Right lobe of liver (tissue), 6 donors: ENCODE data around the gene ARFGAP3. TPM values are rescaled to one million over a fixed set of nuclear protein-coding genes. Genes with fewer than 3 reads are reported as not detected.
A peak's percentile ranks its signal among the peaks of the same experiment; 100 is the strongest.
"Not testable (repeated sequence)": the region's sequence is repeated elsewhere in the genome, so short reads cannot be mapped to it uniquely, and the experiment has no call there.

Experiments
- ATAC-seq, 4 donors: fragments of 200-7000 bp; cut with Tn5 transposase; one replicate each; pipeline ENCODE4 v1.9.1; 2020; ENCODE audit warnings: mild to moderate bottlenecking in 4 of 4, moderate library complexity in 4 of 4
- DNase-seq, 3 donors: peaks; one replicate each; pipeline ENCODE4 v3.0.0-alpha.2; 2020
- H3K27ac ChIP-seq, 3 donors: fragments of 200-600 bp; one replicate each; pipeline ENCODE4 v1.8.0; 2022
- H3K27me3 ChIP-seq, 2 donors: fragments of 200-600 bp; one replicate each; pipeline ENCODE4 v1.8.0; 2022
- H3K36me3 ChIP-seq, 4 donors: fragments of 200-600 bp; sonication (generic) in 1 of 4; one replicate each; pipeline versions ENCODE4 v1.5.1 to v1.8.0; 2017 to 2022; ENCODE audit warnings: control low read depth in 1 of 4
- H3K4me1 ChIP-seq, 4 donors: fragments of 200-600 bp; sonication (generic) in 1 of 4; one replicate each; pipeline versions ENCODE4 v1.5.1 to v1.8.0; 2017 to 2022; ENCODE audit warnings: control low read depth in 1 of 4
- H3K4me3 ChIP-seq, 3 donors: fragments of 200-600 bp; one replicate each; pipeline ENCODE4 v1.8.0; 2022
- H3K9me3 ChIP-seq, 4 donors: fragments of 200-600 bp; sonication (generic) in 1 of 4; one replicate each; pipeline versions ENCODE4 v1.5.1 to v1.8.0; 2017 to 2022; ENCODE audit warnings: control low read depth in 1 of 4
- CTCF ChIP-seq, 4 donors: fragments of 200-600 bp in 3 of 4; fragments of 450-650 bp in 1 of 4; IDR thresholded peaks; one replicate each; pipeline versions ENCODE4 v1.5.1 to v1.8.0; 2016 to 2022; ENCODE audit warnings: antibody characterized with exemption in 4 of 4, mild to moderate bottlenecking in 2 of 4
- POLR2A ChIP-seq: fragments of 450-650 bp; IDR thresholded peaks from one replicate; pipeline ENCODE4 v1.6.1; 2017; ENCODE audit warnings: antibody characterized with exemption, mild to moderate bottlenecking
- WGBS: methylation state at CpG from one replicate; pipeline ENCODE4 v1.1.6; 2018; ENCODE audit warnings: low coverage, low lambda C conversion rate; ENCODE audit not compliant: insufficient coverage; ENCODE audit errors: missing lambda C conversion rate; 5-methylcytosine and 5-hydroxymethylcytosine counted together
- intact Hi-C, 2 donors: fragments of 100-400 bp; cut with DNase I; formaldehyde crosslinking; loops; one replicate each; pipeline versions ENCODE4 v1.11.2 to v1.14.1; 2022
- total RNA-seq, 6 experiments: library from RNA; depleted of rRNA in 2 of 6; stranded (reverse); fragments of >200 nt in 2 of 6; fragmentation: NEBNext Ultra II Directional in 3 of 6; extraction: Animal tissue kit (Norgen Biotek cat#: 25700) in 3 of 6; gene quantifications; one replicate each; pipeline versions ENCODE4 v1.1.0 to v1.2.4, GENCODE V29; 2016 to 2023
- donor health status: DM: no; HTN: yes; CAD: no.
- donor health status: DM: no; HTN: no; CAD: no.
- donor health status: DM: no; HTN: no; CAD: no.
- donor health status: DM: no; HTN: yes; CAD: no.
- donor health status: DM: no; HTN: yes; CAD: no.

Gene ARFGAP3
- total RNA-seq, 6 experiments from 2014 or later = 19.8 to 48.4 (median 30.4) TPM

- ATAC-seq (no peak), DNase-seq (no peak)
- intact Hi-C loops = no loop called here
- 73% methylated on average over 4 of the region's 23 CpGs for WGBS
- Histone ChIP-seq H3K4me3 (no peak overlapping the region), H3K27ac (no peak overlapping the region), H3K36me3 (no peaks in the 10 kb centered on the region), H3K27me3 (no peaks in the 10 kb centered on the region), H3K9me3 (no peaks in the 10 kb centered on the region), H3K4me1 (peaks cover 0 to 4% (median under 1%) of the 10 kb centered on the region in 4 donors)
- TF ChIP-seq CTCF (IDR thresholded peaks at IDR 0.05) (no peak), POLR2A (no peak)
Measured at GRCh38 chr22:42758931-42759629, 98.0 kb downstream of the ARFGAP3 start.

- WGBS = 55% methylated on average over 4 of the region's 5 CpGs
- H3K27me3 ChIP-seq, H3K27ac ChIP-seq, H3K9me3 ChIP-seq, H3K4me3 ChIP-seq, intact Hi-C loops, H3K4me1 ChIP-seq, H3K36me3 ChIP-seq, DNase-seq: not testable (repeated sequence)
- peak in 1 of 4 donors; percentile 20 for ATAC-seq
Measured at GRCh38 chr22:42755553-42755952, 101.5 kb downstream of the ARFGAP3 start.

- H3K36me3 ChIP-seq, H3K27me3 ChIP-seq, H3K9me3 ChIP-seq, H3K4me3 ChIP-seq, H3K4me1 ChIP-seq, intact Hi-C loops, H3K27ac ChIP-seq, DNase-seq, ATAC-seq: not testable (repeated sequence)
- WGBS = 73% methylated on average over 7 of the region's 16 CpGs
Measured at GRCh38 chr22:42755121-42755520, 102.0 kb downstream of the ARFGAP3 start.

- intact Hi-C loops = no loop called here
- TF ChIP-seq POLR2A (no peak), CTCF (IDR thresholded peaks at IDR 0.05) (no peak)
- ATAC-seq (peak; percentile 64 to 92 (median 82)), DNase-seq (peak in 2 of 3 donors; percentile 71 to 74)
- Histone ChIP-seq H3K27ac (no peak overlapping the region), H3K27me3 (no peaks in the 10 kb centered on the region), H3K4me3 (no peak overlapping the region), H3K4me1 (peaks cover 0 to 4% (median under 1%) of the 10 kb centered on the region in 4 donors), H3K9me3 (no peaks in the 10 kb centered on the region), H3K36me3 (no peaks in the 10 kb centered on the region)
- WGBS = 11% methylated on average over 6 of the region's 6 CpGs
Measured at GRCh38 chr22:42754658-42755057, 102.4 kb downstream of the ARFGAP3 start.

GRCh38 chr22:42752912-42753311 lies 104.2 kb downstream of the ARFGAP3 start:
- intact Hi-C loops = no loop called here
- no peaks in the 10 kb centered on the region for H3K36me3 ChIP-seq
- H3K4me1 ChIP-seq = peaks cover 0 to 4% (median under 1%) of the 10 kb centered on the region in 4 donors
- ATAC-seq = no peak
- 78% methylated on average over 5 of the region's 7 CpGs for WGBS
- no peak for DNase-seq
- H3K27ac ChIP-seq = no peak overlapping the region
- no peak overlapping the region for H3K4me3 ChIP-seq
- H3K9me3 ChIP-seq = no peaks in the 10 kb centered on the region
- H3K27me3 ChIP-seq = no peaks in the 10 kb centered on the region
- no peak for TF ChIP-seq CTCF (IDR thresholded peaks at IDR 0.05)
- TF ChIP-seq POLR2A = no peak
